GM18870 (cell line): ENCODE data around the gene CTNNBIP1.
"Not testable (repeated sequence)": the region's sequence is repeated elsewhere in the genome, so short reads cannot be mapped to it uniquely, and the experiment has no call there.

Experiments used
- ATAC-seq: cut with Tn5 transposase; IDR thresholded peaks from one replicate; pipeline ENCODE4 v1.9.1; 2021; ENCODE audit warnings: moderate library complexity; ENCODE audit not compliant: unreplicated experiment

Gene CTNNBIP1

DNA sequence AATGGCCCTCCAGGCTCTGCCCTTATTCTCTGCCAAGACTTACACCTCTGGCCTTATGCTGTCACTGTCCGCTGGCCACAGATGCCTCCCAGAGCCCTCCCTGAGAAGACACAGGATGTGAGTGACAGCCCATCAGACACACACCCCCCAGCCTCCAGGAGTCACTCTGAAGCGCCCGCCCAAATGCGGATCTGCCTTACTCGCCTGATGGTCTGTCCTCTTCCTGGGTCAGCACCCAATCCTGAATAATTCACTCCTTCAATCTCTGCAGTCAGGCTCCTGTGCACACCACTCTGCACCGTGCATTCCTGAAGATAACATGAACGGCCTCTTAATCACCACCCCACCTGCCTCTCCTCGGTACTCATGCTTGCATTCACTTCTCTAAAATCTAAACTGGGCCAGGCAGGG, 101.0 kb downstream of the CTNNBIP1 start:
- ATAC-seq: no peak

DNA sequence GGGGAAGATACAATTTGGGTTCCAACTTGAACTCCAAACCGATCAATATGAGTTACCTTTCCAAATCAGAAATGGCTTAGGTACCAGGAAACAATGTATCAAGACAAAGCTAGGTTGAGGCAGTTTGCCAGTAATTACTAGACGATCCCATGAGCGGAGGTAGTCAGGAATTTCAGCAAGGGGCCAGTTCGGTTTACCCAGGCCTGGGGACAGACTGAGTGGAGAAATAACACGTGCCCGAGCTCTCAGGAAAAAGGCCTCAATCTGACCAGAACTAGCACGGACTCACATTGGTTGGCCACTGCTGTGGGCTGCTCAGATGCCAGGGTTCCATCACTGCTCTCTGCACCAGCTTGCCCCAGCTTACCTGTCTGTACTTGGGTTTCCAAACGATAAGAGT, 101.6 kb downstream of the CTNNBIP1 start:
- ATAC-seq: no peak

DNA sequence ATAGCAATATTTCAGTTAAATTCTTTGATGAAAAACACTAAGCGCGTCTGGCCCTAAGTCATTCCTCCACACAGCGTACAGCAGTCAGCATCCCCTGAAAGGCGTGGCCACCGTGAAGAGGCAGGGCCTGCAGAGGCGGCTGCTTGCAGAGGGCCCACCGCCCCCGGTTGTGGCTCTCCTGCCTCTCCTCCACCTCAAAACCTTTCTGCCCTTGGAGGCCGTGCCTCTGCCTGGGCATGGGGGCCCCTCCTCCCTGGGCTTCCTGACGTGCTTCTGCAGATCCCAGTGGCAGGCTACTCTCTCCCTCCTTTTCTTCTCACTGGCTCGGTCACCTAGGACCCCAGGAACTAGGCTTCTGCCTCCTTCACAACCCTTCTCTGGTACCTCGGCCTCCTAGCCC, 102.5 kb downstream of the CTNNBIP1 start:
- no peak for ATAC-seq

DNA sequence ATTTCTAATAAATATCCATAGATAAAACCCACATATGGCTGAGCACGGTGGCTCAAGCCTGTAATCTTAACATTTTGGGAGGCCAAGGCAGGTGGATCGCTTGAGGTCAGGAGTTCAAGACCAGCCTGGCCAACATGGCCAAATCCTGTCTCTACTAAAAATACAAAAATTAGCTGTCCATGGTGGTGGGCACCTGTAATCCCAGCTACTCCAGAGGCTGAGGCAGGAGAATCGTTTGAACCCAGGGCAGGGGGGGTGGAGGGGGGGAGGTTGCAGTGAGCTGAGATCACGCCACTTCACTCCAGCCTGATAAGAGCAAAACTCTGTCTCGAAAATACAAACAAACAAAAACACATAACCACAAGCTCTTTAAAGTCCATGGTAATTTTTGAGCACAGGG, 104.1 kb downstream of the CTNNBIP1 start:
- not testable (repeated sequence) for ATAC-seq

DNA sequence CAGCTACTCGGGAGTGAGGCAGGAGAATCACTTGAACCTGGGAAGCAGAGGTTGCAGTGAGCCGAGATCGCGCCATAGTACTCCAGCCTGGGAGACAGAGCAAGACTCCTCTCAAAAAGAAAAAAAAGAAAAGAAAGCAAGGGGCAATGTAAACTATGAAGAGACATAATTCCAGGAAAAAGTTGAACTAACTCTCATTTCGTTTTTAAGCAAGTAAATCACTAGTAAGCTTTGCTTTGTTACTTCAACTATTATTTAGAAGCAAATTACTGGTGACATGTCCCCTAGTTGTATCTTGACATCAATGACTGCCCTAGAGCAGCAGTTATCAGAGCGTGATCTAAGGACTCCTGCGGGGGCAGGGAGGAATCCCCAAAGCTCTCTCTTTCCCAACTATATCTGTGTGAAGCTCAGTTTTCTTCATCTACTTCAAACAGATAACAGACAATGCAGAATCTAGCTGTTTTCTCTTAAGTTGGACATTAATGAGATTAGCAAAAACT, 105.0 kb downstream of the CTNNBIP1 start:
- no peak for ATAC-seq

DNA sequence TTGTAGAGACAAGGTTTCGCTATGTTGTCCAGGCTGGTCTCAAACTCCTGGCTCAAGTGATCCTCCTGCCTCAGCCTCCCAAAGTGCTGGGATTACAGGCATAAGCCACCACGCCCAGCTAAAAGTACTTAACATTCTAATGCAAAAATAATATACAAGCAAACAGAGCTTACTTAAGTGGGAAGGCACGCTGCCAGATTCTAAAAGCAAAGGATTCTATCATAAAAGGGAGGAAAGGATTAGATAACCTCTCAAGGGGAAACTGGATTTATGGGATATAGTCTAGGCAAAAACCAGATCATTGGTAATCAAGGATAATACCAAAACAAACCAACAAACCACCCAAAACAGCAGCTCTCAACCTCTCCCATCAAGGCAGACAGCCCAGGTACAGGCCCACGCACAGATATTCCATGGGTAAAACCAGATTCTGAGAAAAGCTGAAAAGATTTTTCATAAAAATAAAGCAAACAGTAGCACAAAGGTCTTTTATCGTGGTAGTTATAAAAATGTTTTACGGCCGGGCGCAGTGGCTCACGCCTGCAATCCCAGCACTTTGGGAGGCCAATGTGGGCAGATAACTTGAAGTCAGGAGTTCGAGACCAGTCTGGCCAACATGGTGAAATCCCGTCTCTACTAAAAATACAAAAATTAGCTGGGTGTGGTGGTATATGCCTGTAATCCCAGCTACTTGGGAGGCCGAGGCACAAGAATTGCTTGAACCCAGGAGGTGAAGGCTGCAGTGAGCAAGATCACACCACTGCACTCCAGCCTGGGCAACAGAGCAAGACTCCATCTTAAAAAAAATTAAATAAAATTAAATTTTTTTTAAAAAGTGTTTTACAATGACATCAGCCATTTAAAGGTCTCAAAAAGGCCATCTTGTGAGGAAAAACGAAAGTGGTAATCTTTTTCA, 106.8 kb downstream of the CTNNBIP1 start:
- not testable (repeated sequence) for ATAC-seq

DNA sequence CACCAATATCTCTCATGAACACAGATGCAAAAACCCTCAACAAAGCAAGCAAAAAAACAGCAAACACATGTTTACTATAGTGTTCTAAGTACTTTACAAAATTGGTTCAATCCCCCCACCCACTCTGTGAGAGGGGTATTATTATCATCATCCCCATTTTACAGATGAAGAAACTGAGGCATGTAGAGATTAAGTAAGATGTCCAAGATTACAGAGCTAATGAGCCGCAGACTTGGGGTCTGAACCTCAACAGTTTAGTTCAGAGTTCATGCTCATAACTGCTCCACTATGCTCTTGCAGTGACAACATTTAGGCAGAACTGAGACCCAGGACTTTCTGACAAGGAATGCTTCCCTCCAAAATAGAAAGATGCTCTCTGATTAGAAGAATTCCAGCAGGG, 108.2 kb downstream of the CTNNBIP1 start:
- no peak for ATAC-seq
